ENCODE results near the gene TIMM44. TPM values are rescaled to one million over a fixed set of nuclear protein-coding genes. Genes with fewer than 3 reads are reported as not detected.

TIMM44 gene
- total and polyA plus RNA-seq, 2 of the 8 experiments (the other 6 are each of a cell fraction or from before 2014, with no cell fraction given) = 131 to 150 TPM

DNA sequence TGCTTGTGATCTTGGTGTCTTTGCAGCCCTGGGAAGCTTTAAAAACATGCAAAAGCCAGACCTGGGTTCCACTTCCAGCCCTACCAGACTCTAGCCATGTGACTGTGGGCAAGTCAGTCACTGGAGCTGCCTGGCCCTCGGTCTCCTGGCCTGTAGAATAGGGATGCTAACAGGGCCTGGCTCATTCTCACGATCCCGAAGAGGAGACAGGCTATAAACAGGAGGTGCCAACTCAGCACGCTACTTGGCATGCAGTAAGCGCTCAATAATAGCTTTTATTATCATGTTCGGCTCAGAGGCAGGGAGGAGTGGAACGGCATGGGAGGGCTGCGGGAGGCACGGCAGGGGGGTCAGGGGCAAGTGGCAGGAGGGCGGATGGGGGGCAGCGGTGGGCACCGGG, 19.2 kb downstream of the TIMM44 start:
- no peak overlapping the region for H2BK15ac ChIP-seq (ENCODE audit: low read length)
- no peak overlapping the region; the same call in 1 of the 2 replicates for H4K8ac ChIP-seq (ENCODE audit: extremely low read depth, insufficient read depth, low read length)
- H3K79me2 ChIP-seq (ENCODE audit: control insufficient read depth in 1 of 2, insufficient read depth in 2 of 2, low read length in 2 of 2) = no peaks in the 10 kb centered on the region
- H2BK12ac ChIP-seq (ENCODE audit: low read depth, low read length) = no peak overlapping the region
- H3K9me3 ChIP-seq (ENCODE audit: insufficient read depth in 2 of 2, low read depth in 1 of 2, low read length in 1 of 2) = no peaks in the 10 kb centered on the region
- no peaks in the 10 kb centered on the region for H3K79me1 ChIP-seq (ENCODE audit: low read depth, low read length)
- peak overlapping the region in 1 of 2 experiments; percentile 4; a peak in 1 of 4 replicates for H3K4me2 ChIP-seq (ENCODE audit: insufficient read depth in 1 of 2, low read depth in 2 of 2, low read length in 2 of 2)
- H3K18ac ChIP-seq (ENCODE audit: extremely low read depth, low read length) = no peak overlapping the region
- ChIA-PET POLR2A (ENCODE audit: partially characterized antibody) (interaction anchor here (0.7 to 10.6 kb wide), 5 partner anchors 16 to 383 kb away, joined by 3 to 106 read pairs (median 4); partner anchors contain the start of gene TIMM44), CTCF (ENCODE audit: partially characterized antibody) (interaction anchor here (0.5 to 5.7 kb wide), 9 partner anchors 12 to 71 kb away, joined by 3 to 31 read pairs (median 3); no protein-coding TSS in a partner anchor)
- H2AFZ ChIP-seq (ENCODE audit: low read length) = no peak overlapping the region
- peaks cover 13% of the 10 kb centered on the region for H3K23me2 ChIP-seq (ENCODE audit: low read depth, low read length)
- H2BK20ac ChIP-seq (ENCODE audit: low read length) = no peak overlapping the region
- H4K20me1 ChIP-seq (replicated peaks in 1 of 2; ENCODE audit: control insufficient read depth in 1 of 2, insufficient read depth in 2 of 2, low read length in 2 of 2) = peaks cover 13 to 24% of the 10 kb centered on the region in 2 experiments
- H3K4me1 ChIP-seq (replicated peaks in 1 of 4; ENCODE audit: control insufficient read depth in 3 of 4, insufficient read depth in 4 of 4, low read length in 3 of 4) = peaks cover 0 to 19% (median 6%) of the 10 kb centered on the region in 4 experiments; a peak in 5 of 7 replicates
- H2AK5ac ChIP-seq (ENCODE audit: low read depth, low read length) = no peak overlapping the region
- H3K56ac ChIP-seq (replicated peaks; ENCODE audit: insufficient read length, low read depth, low read length) = no peak overlapping the region
- H4K5ac ChIP-seq (ENCODE audit: insufficient read length, low read depth, low read length) = no peak overlapping the region
- no peaks in the 10 kb centered on the region for H3K27me3 ChIP-seq (replicated peaks in 1 of 4; ENCODE audit: control insufficient read depth in 3 of 4, extremely low read depth in 1 of 4, insufficient read depth in 3 of 4, low read length in 3 of 4)
- WGBS, 2 experiments (ENCODE audit: extremely low coverage in 1 of 2, insufficient coverage in 1 of 2, insufficient read length in 1 of 2, insufficient replicate concordance in 2 of 2, low coverage in 1 of 2, low lambda C conversion rate in 2 of 2, missing lambda C conversion rate in 1 of 2) = 90% methylated on average over 12 of the region's 12 CpGs; no CpG with 5 or more reads in 1 of the 2 experiments
- H3K9ac ChIP-seq (replicated peaks in 1 of 4; ENCODE audit: extremely low read depth in 1 of 4, low read depth in 3 of 4, low read length in 3 of 4) = no peak overlapping the region
- H3K27ac ChIP-seq (ENCODE audit: low read depth, low read length) = no peak overlapping the region
- H3K4ac ChIP-seq (replicated peaks; ENCODE audit: insufficient read length, low read depth, low read length) = no peak overlapping the region
- FAIRE-seq = no peak
- H3K4me3 ChIP-seq (ENCODE audit: extremely low read depth in 1 of 4, insufficient read depth in 2 of 4, low read depth in 3 of 4, low read length in 4 of 4) = no peak overlapping the region
- DNase-seq (ENCODE audit: low read depth in 1 of 2, low spot score in 2 of 2) = no peak
- H3K14ac ChIP-seq (ENCODE audit: insufficient read length) = no peak overlapping the region
- TF ChIP-seq, protein P1, sequence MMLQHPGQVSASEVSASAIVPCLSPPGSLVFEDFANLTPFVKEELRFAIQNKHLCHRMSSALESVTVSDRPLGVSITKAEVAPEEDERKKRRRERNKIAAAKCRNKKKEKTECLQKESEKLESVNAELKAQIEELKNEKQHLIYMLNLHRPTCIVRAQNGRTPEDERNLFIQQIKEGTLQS (IDR thresholded peaks at IDR 0.05; ENCODE audit: insufficient read depth, low read depth, low read length) = no peak
- no peak for TF ChIP-seq EP300 (IDR thresholded peaks at IDR 0.05; ENCODE audit: borderline replicate concordance in 1 of 2, low read depth in 2 of 2, low read length in 2 of 2)
- TF ChIP-seq RFX5 (IDR thresholded peaks at IDR 0.05; ENCODE audit: borderline replicate concordance, low read depth, low read length) = no peak
- no peak for TF ChIP-seq POLR2A (IDR thresholded peaks at IDR 0.05; ENCODE audit: control extremely low read depth in 1 of 2, low read depth in 2 of 2, low read length in 2 of 2)
- no peak for TF ChIP-seq HDAC2 (IDR thresholded peaks at IDR 0.05; ENCODE audit: borderline replicate concordance in 1 of 2, low read depth in 2 of 2, low read length in 2 of 2)
- TF ChIP-seq RAD21 (IDR thresholded peaks at IDR 0.05 in 1 of 2, conservative IDR thresholded peaks at IDR 0.05 in 1 of 2; ENCODE audit: low read depth in 2 of 2, low read length in 2 of 2) = no peak
- no peak for TF ChIP-seq RBBP5 (IDR thresholded peaks at IDR 0.05; ENCODE audit: borderline replicate concordance, low read depth, low read length)
- no peak for TF ChIP-seq KDM4A (IDR thresholded peaks at IDR 0.05; ENCODE audit: low read depth, low read length, severe bottlenecking)
- no peak for TF ChIP-seq SIRT6 (IDR thresholded peaks at IDR 0.05; ENCODE audit: low read length)
- TF ChIP-seq SIN3A (conservative IDR thresholded peaks at IDR 0.05 in 1 of 2, IDR thresholded peaks at IDR 0.05 in 1 of 2; ENCODE audit: low read depth in 1 of 2, low read length in 2 of 2) = no peak
- no peak for TF ChIP-seq KDM5A (IDR thresholded peaks at IDR 0.05; ENCODE audit: low read length)
- TF ChIP-seq TEAD4 (IDR thresholded peaks at IDR 0.05; ENCODE audit: low read depth, low read length) = no peak
- peaks cover 0 to 3% (median 0%) of the 10 kb centered on the region in 4 experiments; a peak in 2 of 8 replicates for H3K36me3 ChIP-seq (ENCODE audit: control insufficient read depth in 2 of 4, insufficient read depth in 4 of 4, low read length in 3 of 4)
- H2BK5ac ChIP-seq (ENCODE audit: low read depth, low read length) = no peak overlapping the region
- H4K91ac ChIP-seq (replicated peaks; ENCODE audit: insufficient read length, low read length) = no peak overlapping the region
- no peak overlapping the region for H3K23ac ChIP-seq (ENCODE audit: insufficient read length)
- no peak overlapping the region for H2BK120ac ChIP-seq (replicated peaks; ENCODE audit: low read depth, low read length)
